CD4-positive, alpha-beta T cell treated with Interleukin-15 for 1 hour (primary cell): ENCODE data around the gene YTHDC1.

Source experiments
- DNase-seq: peaks from one replicate; pipeline ENCODE4 v3.0.0-alpha.2; 2020

Gene YTHDC1

DNA sequence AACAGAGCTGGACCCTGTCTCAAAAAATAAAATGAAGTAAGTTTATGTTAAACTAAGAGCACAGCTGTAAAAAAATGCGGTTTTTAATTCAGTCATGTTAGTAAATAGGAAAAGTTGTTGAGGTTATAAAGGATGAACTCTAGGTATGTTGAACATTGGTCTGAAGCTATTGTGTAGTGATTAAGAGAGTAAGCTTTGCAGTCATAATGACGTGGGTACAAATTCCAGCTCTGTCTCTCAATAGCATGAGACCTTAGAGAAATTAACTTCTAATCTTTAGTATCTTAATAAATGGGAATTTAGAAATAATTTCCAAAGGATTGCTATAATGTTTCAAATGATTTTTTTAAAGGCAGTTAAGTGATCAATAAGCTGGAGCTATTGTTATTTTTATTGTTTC is 2.9 kb upstream of the YTHDC1 start:
- no peak for DNase-seq

DNA sequence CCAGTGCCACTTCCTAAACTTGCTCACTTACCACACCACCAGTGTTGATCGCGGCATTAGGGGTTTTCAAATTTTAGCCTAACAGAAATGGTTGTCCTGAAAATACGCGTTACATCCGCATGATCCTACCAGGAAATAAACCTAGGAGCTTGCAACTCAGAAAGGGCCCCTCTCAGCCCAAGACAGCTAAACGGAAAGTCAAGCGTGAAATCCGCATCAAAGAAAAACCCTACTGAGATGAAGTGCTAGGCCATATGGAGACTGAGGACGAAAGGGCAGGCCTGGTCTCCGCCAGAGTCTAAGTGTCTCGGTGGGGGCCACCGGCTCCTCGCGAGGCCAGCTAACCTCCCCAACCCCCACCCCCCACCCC is 626 bp downstream of the YTHDC1 start:
- no peak for DNase-seq

DNA sequence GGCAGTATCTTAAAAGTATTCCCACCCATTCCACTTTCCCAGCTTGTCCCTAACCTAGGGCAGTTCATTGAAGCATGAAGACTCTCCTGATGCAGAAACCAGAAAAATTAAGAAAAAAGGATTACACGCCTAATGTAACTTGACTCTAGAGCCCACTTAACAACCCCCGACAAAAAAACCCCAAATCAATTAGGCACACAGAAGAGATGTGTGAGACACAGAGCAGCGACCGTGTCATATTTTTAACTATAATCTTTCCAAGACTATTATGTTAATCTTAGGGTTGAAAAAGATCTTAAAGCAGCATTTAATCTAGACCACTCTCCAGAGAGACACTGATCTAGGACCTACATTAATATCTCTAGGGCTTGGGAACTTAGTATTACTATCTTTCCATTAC is 1.3 kb downstream of the YTHDC1 start:
- no peak for DNase-seq

DNA sequence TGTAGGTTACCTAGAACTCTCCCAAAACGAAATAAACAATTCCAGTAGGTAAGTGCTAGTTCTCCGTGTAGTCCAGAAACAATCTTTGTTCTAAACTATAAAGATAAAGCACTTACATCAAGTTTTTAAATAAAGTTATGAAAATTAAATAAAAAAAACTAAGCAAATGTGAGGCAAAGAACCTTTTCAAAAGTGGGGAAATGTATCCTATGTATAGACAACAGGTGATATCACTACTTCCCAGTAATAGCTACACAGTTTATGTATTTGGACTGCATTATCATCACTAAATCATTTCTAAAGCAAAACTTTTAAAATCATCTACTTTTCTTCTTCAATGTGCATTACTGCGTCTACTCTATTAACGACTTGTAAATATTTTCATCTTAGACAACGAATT is 2.0 kb downstream of the YTHDC1 start:
- no peak for DNase-seq

DNA sequence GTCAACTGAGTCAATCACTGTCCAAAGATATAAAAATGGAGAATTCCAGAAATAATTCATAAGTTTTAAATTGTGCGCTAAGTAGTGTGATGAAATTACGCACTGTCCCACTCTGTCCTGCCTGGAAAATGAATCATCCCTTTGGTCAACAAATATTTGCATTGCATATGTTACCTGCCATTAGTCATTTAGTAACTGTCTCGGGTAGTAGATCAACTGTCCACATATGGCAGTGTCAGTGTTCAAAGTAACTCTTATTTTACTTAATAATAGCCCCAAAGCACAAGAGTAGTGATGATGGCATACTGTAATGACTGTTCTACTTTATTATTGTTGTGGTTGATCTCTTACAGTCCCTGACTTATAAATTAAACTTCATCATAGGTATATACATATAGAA is 3.4 kb downstream of the YTHDC1 start:
- no peak for DNase-seq

DNA sequence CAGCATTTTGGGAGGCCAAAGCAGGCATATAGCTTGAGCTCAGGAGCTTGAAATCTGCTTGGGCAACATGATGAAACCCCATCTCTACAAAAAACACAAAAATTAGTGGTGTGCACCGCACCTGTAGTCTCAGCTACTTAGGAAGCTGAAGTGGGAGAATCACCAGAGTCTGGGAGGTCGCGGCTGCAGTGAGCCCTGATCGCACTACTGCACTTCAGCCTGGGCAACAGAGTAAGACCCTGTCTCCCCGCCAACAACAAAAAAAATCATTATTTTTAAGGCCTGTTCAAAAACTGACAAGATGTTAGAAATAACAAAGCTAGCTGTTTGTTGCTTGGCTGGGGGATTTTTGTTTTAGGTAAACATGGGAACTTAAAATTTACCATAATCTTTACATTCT is 5.1 kb downstream of the YTHDC1 start:
- DNase-seq = no peak

DNA sequence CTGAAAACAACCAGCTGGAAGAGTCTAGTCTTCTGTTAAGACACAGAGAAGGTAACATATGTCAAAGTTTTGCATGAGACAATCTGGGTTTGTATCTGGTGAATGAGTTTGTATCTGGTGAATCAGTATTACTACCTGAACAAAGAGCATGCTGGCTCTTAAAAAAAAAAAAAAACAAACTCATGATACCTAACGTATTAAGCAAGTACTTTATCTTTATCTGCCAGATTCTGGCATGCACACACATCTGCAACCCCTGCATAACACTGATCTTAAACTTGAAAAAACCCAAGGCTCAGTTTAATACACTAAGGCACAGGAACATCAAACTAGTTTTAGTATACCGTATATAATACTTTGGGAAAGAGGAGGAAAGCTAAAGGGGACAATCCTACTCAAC is 5.8 kb downstream of the YTHDC1 start:
- DNase-seq = no peak

DNA sequence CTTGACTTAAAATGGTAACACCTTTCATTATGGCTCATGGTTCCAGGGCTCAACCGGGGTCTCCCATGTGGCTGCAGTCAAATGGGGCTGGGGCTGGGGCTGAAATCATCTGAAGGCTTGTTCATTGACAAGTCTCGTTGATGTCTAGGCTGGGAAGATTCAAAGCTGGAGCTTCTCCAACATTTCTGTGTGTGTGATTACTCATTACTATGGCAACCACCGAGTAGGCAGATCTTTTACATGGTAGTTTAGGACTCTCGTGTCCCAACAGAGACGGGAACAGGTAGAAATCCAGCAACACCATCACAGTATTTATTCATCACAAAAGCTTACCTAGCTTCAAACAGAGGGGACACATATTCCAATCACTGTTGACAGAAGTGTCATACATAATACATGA is 7.8 kb downstream of the YTHDC1 start:
- no peak for DNase-seq

DNA sequence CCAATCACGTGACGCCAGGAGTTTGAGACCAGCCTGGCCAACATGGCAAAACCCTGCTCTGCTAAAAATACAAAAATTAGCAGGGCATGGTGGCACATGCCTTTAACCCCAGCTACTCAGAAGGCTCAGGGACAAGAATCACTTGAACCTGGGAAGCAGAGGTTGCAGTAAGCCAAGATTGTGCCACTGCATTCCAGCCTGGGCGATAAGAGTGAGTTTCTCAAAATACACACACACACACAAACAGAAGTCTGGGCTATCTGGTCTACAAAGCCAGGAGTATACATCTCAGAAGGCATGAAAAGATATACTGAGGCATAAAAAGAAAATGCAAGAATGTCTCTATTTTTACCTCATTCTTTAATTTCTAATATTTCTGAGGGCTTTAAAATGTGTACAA is 11.3 kb downstream of the YTHDC1 start:
- DNase-seq = no peak

DNA sequence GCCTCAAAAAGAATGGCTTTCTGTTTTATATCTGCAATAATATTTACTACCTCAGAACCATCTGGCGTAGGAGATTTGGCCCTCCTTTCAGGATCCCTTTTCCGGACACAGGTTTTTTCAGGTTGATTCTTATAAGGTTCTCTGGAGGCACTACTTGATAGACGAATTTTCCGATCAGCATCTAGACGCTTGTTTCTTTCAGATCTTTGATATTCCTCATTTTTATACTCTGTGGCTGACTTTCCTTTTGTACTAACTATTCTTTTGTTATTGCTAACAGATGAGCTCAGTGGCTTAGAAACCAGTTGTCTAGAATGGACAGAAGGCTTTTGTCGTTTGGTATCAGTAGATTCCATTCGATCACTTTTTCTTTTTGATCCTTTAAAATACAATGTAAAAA is 12.4 kb downstream of the YTHDC1 start:
- DNase-seq = no peak

DNA sequence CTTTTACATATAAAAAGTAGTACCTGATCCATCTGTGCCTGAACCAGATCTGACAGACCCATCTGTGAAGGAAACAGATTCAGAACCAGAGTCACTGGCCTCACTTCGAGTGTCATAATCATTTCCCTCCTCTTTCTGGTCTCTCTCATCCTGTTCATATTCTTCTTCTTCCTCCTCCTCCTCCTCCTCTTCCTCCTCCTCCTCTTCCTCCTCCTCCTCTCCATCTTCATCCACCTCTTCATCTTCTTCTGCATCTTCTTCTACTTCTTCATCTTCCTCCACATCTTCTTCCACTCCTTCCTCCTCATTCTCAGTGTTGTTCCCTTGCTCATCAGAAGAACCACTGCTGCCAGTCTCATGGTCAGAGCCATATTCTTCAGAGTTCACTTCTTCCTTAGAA is 12.9 kb downstream of the YTHDC1 start:
- no peak for DNase-seq

DNA sequence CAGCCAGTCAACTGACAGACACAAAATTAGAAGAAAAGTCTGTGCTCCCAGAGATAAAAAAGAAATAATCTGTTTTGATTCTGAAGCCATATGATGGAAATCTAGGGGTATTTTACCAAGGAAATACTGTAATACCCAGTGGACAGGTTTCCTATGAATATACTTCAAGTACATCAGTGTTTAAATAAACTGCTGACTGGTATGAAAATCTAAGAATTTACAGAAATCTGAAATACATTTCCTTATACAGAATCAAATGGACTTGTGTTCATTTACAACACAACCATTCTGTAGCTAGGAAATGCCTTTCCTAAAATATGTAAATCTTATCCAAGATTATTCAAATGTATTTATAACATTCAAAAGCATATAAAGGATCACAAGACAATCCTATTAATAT is 13.4 kb downstream of the YTHDC1 start:
- no peak for DNase-seq

DNA sequence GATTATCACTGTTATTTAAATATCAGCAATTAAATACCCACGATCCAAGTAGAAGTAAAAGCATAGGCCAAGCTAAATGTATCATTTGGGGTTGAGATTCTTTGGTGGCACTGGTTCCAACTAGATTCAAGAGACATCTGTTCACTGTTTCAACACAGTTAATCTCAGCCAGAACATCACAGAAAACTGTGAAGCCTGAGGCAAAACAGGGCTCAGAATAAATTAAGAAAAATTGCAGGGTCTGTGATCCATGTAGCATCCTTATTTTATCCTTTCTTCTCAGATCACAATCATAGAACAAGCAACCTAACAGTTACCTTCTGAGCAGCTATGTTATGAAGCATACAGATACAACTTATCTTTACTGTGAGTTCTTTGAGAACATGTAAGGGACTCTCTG is 23.7 kb downstream of the YTHDC1 start:
- DNase-seq = no peak

DNA sequence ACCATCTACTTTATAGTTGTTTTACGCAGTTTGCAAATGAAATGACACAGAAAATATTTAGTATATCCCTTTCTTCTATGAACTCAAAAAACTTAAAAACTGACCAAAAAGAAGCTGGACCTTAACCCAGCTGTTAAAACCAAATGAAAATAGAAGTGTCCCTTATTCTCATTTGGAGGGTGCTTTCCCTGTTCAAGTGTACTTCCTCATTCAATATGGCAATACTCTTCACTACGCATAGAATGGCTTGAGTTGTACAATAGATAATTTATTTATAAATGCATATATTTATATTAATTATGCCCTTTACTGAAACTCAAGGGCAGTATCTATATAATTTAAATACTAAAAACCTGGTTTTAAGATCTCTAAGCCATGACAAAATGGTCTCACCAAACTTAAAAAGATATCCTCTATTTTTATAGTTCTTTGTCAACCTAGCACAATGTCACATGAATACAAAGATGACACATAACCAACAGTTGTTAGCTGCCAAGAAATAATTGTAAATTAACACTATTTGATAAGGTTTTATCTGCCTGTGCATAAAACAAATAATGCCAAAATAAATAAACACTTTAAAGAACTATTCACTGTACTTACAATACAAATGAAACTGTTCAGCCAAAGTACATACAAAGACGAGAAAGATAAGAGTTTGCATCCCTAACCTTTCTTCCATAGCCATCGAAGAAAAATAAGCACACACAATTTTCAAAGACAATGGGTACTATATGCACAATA is 25.2 kb downstream of the YTHDC1 start:
- DNase-seq = no peak

DNA sequence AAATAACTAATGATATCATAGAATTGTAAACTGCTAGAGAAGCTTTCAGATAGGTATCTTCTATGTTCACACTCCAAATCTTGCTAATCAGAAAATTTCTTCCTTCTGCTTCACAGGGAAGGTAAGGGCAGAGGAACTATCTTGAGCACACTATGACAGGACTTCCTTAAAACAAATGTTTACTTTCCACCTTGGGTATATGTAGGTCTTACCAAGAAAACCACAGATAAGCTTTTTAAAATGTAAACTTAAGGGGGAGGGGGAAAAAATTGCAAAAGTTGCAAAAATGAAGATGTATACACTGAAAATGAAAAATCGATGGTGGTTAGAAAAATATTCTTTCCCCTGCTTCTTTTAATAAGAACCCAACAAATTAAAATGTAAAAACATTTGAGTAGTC is 30.9 kb downstream of the YTHDC1 start:
- DNase-seq = no peak

DNA sequence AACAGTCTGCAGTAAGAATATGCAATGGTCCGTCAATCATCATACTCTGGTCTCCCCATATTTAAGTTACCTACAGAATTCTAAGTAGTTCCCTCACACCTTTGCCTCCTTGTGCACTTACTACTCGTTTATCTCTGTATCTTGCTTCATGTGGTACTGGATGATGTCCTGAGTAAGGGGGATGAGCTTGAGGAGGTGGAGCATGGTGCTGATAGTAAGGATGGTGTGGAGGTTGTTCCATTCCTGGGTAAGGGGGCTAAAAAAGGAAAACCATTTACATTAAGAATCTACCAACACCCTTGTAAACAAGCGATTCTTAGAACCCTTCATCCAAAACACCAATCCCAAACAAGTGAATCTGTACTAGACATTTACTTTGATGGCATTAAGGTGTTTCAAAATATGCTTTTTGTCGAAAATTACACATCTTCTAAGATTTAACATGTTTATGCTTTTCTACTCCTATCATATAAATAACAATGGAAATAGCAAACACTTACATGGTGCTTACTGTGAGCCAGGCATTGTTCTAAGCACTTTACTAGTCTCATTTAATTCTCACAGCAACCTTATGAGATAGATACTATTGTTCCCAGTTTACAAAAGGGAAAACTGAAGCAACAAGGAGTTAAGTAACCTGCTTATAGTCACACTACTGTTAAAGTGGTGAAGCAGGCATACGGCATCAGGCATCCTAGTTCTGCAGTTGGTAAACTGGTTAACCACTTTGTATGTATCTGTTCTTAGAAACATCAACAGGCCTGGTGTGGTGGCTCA is 33.5 kb downstream of the YTHDC1 start:
- no peak for DNase-seq

DNA sequence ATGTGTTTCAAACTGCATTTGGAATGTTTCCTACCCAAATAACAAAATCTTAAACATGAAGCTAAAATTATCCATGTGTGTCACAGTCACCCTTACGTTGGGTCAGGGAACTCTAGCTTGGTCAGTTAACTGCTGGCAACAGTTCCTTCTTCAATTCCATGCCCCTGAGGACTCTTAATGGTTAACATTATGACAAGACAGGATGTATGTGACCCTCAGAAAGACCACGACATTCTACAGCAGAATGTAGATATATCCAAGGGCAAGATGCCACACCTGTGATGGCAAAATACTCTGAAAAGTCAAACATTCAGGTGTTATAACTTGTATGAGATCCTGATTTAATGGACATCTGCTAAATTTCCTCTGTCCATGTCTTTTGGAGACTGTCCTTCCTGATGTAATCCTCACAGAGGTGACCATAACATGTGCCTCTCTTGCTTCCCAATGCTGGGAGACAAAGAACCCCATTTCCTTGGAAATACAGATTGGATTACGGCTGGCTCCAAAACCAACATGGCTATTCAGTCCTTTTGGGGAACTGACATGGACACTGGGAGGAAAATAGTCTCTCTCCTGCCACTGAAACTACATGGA is 39.1 kb downstream of the YTHDC1 start:
- no peak for DNase-seq

DNA sequence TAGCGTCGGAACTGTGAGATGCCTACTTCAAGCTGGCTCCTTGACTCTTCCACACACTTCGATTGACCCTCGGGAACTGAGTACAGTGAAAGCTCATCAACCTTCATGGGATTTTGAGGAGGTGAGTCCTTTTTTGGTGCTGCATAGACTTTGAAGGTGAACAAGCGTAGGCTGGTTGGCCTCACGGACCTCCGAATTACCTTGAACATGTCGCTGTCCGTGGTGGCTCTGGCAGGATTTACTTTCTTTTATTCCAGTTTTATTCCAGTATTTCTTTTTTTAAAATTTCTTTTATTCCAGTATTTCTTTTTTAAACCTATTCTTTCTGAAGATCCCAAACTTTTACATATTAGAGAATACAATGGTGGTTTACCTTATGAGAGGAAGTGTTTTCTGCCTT is 45.2 kb downstream of the YTHDC1 start:
- DNase-seq = no peak

DNA sequence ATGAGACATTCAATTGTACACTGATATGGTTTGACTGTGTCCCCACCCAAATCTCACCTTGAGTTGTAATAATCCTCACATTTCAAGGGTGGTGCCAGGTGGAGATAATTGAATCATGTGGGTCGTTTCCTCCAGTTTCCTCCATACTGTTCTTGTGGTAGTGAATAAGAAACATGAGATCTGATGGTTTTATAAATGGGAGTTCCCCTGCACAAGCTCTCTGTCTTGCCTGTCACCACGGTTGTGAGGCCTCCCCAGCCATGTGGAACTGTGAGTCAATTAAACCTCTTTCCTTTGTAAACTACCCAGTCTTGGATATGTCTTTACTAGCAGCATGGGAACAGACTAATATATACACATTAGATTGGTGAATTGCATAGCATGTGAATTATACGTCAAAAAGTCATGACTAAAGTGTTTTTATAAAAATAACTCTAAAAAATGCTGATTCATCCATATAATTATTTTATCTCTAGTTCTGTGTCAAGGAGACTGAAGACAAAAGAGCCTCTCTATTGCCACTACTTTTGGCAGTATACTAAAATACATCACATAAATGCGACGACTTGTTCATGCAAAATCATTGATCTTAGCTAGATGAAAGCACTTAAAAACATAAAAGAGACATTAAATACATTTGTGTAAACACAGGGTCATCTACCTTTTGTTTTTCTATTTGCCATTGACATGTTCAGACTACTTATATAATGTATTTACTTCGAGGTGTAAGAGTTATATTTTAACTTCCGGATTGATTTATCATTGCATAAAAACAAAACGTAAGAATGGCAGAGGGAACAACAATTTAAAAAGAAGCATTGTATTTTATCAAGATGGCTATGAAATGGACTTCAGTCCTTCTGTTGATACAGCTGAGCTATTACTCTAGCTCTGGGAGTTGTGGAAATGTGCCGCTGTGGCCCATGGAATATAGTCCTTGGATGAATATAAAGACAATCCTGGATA is 50.1 kb downstream of the YTHDC1 start:
- DNase-seq = no peak

DNA sequence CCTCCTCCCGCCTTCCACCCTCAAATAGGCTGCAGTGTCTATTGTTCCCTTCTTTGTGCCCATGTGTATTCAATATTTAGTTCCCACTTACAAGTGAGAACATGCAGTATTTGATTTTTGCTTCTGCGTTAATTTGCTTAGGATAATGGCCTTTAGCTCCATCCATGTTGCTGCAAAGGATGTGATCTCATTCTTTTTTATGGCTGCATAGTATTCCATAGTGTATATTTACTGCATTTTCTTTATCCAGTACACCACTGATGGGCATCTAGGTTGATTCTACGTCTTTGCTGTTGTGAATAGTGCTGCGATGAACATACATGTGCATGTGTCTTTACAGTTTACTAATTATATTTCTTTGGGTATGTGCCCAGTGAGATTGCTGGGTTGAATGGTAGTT is 52.8 kb downstream of the YTHDC1 start:
- DNase-seq = no peak

DNA sequence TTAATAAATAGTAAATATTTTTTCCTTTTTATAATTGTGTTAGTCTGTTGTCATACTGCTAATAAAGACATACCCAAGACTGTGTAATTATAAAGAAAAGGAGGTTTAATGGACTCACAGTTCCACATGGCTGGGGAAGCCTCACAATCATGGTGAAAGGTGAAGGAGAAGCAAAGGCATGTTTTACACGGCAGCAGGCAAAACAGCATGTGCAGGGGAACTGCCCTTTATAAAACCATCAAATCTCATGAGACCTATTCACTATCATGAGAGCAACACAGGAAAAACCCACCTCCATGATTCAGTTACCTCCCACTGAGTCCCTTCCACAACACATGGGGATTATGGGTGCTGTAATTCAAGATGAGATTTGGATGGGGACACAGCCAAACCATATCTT is 58.6 kb downstream of the YTHDC1 start:
- no peak for DNase-seq

DNA sequence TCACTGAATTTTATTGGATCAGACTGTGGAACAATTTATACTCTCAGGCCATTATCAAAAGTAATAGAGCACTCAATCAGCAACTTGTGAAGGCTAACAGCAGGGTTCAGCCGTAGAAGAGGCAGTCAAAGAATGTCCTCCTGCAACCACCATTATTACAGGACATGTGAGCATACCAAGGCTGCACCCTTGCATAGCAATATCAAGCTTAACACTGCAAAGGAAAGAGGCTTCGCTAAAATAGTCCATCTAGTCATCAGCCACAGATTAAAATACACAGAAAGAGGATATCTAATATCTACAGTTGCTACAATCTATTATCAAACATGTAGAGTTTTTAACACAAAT is 61.5 kb downstream of the YTHDC1 start:
- no peak for DNase-seq

DNA sequence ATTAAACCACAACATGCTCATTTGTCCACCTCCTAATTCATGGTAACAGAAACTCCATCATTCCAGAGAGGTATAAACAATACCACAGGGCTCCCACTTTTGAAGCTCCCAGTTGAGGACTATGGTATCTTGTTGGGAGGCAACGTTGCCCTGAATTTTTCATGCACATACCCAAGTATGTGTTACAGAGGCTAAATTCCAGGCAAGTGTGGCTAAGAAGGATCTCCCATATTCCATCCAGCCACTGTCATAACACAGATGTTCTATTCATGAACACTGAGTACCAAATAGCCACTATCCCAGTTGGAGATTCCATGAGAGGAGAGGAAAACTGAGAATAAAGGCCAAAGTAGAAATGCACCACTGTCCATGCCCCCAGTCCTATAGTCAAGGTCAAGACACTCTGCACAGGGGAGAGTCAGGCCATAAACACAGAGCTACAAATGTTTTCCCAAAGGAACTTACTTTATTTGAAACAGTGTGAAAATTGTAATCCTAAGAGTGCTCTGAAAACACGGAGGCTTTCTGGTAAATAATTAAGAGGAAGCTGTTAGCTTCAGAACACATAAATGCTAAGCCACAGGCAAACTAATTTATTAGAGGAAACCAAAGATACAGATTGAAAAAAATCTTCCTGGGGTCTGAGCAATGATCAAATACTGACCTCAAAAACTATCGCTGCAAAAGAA is 62.0 kb downstream of the YTHDC1 start:
- no peak for DNase-seq
